HFFc6 (cell line): ENCODE measurements around the gene TUBGCP6. TPM values are rescaled to one million over a fixed set of nuclear protein-coding genes. Genes with fewer than 3 reads are reported as not detected.
"Not testable (repeated sequence)": the region's sequence is repeated elsewhere in the genome, so short reads cannot be mapped to it uniquely, and the experiment has no call there.

Experiments used
- DNase-seq: peaks from one replicate; pipeline ENCODE4 v3.0.0-alpha.2; 2018
- H3K27ac Mint-ChIP-seq: 2 replicates; pipeline ENCODE4 v1.8.0; 2020; ENCODE audit warnings: mild to moderate bottlenecking, mixed read lengths
- H3K27me3 Mint-ChIP-seq: 2 replicates; pipeline ENCODE4 v1.8.0; 2021; ENCODE audit warnings: mild to moderate bottlenecking, moderate library complexity, mixed read lengths; ENCODE audit not compliant: insufficient read depth
- H3K36me3 Mint-ChIP-seq: 2 replicates; pipeline ENCODE4 v1.8.0; 2021; ENCODE audit warnings: low read depth, mixed read lengths
- H3K4me1 Mint-ChIP-seq: 2 replicates; pipeline ENCODE4 v1.8.0; 2020; ENCODE audit warnings: low read depth, mixed read lengths
- H3K4me3 Mint-ChIP-seq: 2 replicates; pipeline ENCODE4 v1.8.0; 2020; ENCODE audit warnings: mild to moderate bottlenecking, moderate library complexity, mixed read lengths
- H3K9me3 Mint-ChIP-seq: 2 replicates; pipeline ENCODE4 v1.8.0; 2020; ENCODE audit warnings: mild to moderate bottlenecking, mixed read lengths
- CTCF ChIP-seq: fragments of 200-600 bp; sonication (generic); IDR thresholded peaks from 2 replicates; pipeline ENCODE4 v1.5.0; 2021; ENCODE audit warnings: antibody characterized with exemption, mild to moderate bottlenecking
- total RNA-seq, 6 experiments: library from RNA; stranded (reverse); fragmentation: NEBNext Ultra II Directional; extraction: Animal tissue kit (Norgen Biotek cat#: 25700); gene quantifications; 2 replicates in 1 of 6; 3 replicates in 5 of 6; pipeline ENCODE4 v1.2.3, GENCODE V29; 2021

Gene TUBGCP6
- total RNA-seq, 6 experiments from 2014 or later, result 20.1 to 26.8 (median 21.7) TPM

GRCh38 chr22:50277761-50278160 is 32.9 kb upstream of the TUBGCP6 start:
- no peak for TF ChIP-seq CTCF
- Mint-ChIP-seq H3K9me3 (no peaks in the 10 kb centered on the region), H3K27ac (peak overlapping the region; percentile 24; the same call in 1 of the 2 replicates), H3K27me3 (peaks cover 8% of the 10 kb centered on the region), H3K4me1 (peaks cover 12% of the 10 kb centered on the region; the same call in 1 of the 2 replicates), H3K4me3 (no peak overlapping the region), H3K36me3 (peaks cover 18% of the 10 kb centered on the region)
- DNase-seq, result no peak

GRCh38 chr22:50276143-50276542 is 31.3 kb upstream of the TUBGCP6 start:
- no peak for DNase-seq
- Mint-ChIP-seq H3K36me3 (peaks cover 18% of the 10 kb centered on the region), H3K27ac (no peak overlapping the region), H3K9me3 (no peaks in the 10 kb centered on the region), H3K4me1 (peaks cover 7% of the 10 kb centered on the region; the same call in 1 of the 2 replicates), H3K4me3 (no peak overlapping the region), H3K27me3 (peaks cover 6% of the 10 kb centered on the region)
- TF ChIP-seq CTCF, result peak; percentile 86

- H3K27ac Mint-ChIP-seq, result no peak overlapping the region
- peaks cover 8% of the 10 kb centered on the region for H3K27me3 Mint-ChIP-seq
- H3K9me3 Mint-ChIP-seq, result no peaks in the 10 kb centered on the region
Measured at GRCh38 chr22:50275181-50276055, 30.6 kb upstream of the TUBGCP6 start.

GRCh38 chr22:50274771-50275170 is 29.9 kb upstream of the TUBGCP6 start:
- no peak overlapping the region for H3K27ac Mint-ChIP-seq
- H3K36me3 Mint-ChIP-seq, result peaks cover 18% of the 10 kb centered on the region
- TF ChIP-seq CTCF, result no peak
- no peak for DNase-seq
- H3K4me1 Mint-ChIP-seq, result peaks cover 7% of the 10 kb centered on the region; the same call in 1 of the 2 replicates
- H3K27me3 Mint-ChIP-seq, result peaks cover 8% of the 10 kb centered on the region
- H3K4me3 Mint-ChIP-seq, result no peak overlapping the region
- no peaks in the 10 kb centered on the region for H3K9me3 Mint-ChIP-seq

More at GRCh38 chr22:50275181-50276055, 30.6 kb upstream of the TUBGCP6 start:
- Mint-ChIP-seq H3K4me1 (peaks cover 7% of the 10 kb centered on the region; the same call in 1 of the 2 replicates), H3K4me3 (no peak overlapping the region), H3K36me3 (peaks cover 18% of the 10 kb centered on the region)
- no peak for DNase-seq
- TF ChIP-seq CTCF, result no peak

GRCh38 chr22:50274311-50274710 is 29.5 kb upstream of the TUBGCP6 start:
- peak overlapping the region; percentile 55; the same call in 1 of the 2 replicates for H3K27ac Mint-ChIP-seq
- TF ChIP-seq CTCF, result peak; percentile 53
- H3K36me3 Mint-ChIP-seq, result peaks cover 18% of the 10 kb centered on the region
- no peak overlapping the region for H3K4me3 Mint-ChIP-seq
- H3K4me1 Mint-ChIP-seq, result peaks cover 7% of the 10 kb centered on the region; the same call in 1 of the 2 replicates
- DNase-seq, result peak; percentile 57
- peaks cover 8% of the 10 kb centered on the region for H3K27me3 Mint-ChIP-seq
- H3K9me3 Mint-ChIP-seq, result no peaks in the 10 kb centered on the region

- peak overlapping the region; percentile 55 for H3K27ac Mint-ChIP-seq
- H3K9me3 Mint-ChIP-seq, result not testable (repeated sequence)
Measured at GRCh38 chr22:50273781-50274180, 29.0 kb upstream of the TUBGCP6 start.

More at GRCh38 chr22:50273781-50274180, 29.0 kb upstream of the TUBGCP6 start:
- H3K4me3 Mint-ChIP-seq, H3K4me1 Mint-ChIP-seq, DNase-seq, H3K27me3 Mint-ChIP-seq: not testable (repeated sequence)
- H3K36me3 Mint-ChIP-seq, result peaks cover 18% of the 10 kb centered on the region
